ENCODE measurements around the gene RAB40C.

- TF ChIP-seq POLR2AphosphoS5 (IDR thresholded peaks at IDR 0.05; ENCODE audit: borderline replicate concordance, low read depth, low read length) (no peak), EZH2 (IDR thresholded peaks at IDR 0.05) (no peak), FOXP2 (optimal IDR thresholded peaks at IDR 0.05; ENCODE audit: control extremely low read depth, extremely low read length, insufficient read depth) (no peak)
Observed at GRCh38 chr16:598823-599739, 9.2 kb downstream of the RAB40C start.
